Progenitor cell of endocrine pancreas (in vitro differentiated cells): Measurements from ENCODE around the gene ZDHHC5. TPM values are rescaled to one million over a fixed set of nuclear protein-coding genes. Genes with fewer than 3 reads are reported as not detected.

ENCODE experiments used
- DNase-seq: peaks from one replicate; pipeline ENCODE4 v3.0.0; 2021; ENCODE audit warnings: low spot score; ENCODE audit not compliant: unreplicated experiment
- H3K27ac Mint-ChIP-seq: 2 replicates; pipeline ENCODE4 v1.8.0; 2021; ENCODE audit warnings: mild to moderate bottlenecking, moderate library complexity, mixed read lengths
- H3K27me3 Mint-ChIP-seq: 2 replicates; pipeline ENCODE4 v1.8.0; 2021; ENCODE audit warnings: mixed read lengths
- H3K36me3 Mint-ChIP-seq: 2 replicates; pipeline ENCODE4 v1.8.0; 2022; ENCODE audit warnings: mixed read lengths; ENCODE audit not compliant: insufficient read depth
- H3K4me1 Mint-ChIP-seq: 2 replicates; pipeline ENCODE4 v1.8.0; 2021; ENCODE audit warnings: low read depth, mixed read lengths
- H3K4me3 Mint-ChIP-seq: 2 replicates; pipeline ENCODE4 v1.8.0; 2021; ENCODE audit warnings: low read depth, mild to moderate bottlenecking, moderate library complexity, mixed read lengths
- H3K9me3 Mint-ChIP-seq: 2 replicates; pipeline ENCODE4 v1.8.0; 2021; ENCODE audit warnings: low read depth, mixed read lengths
- total RNA-seq: library from RNA; stranded (reverse); gene quantifications from 2 replicates; pipeline ENCODE4 v1.2.1, GENCODE V29; 2021
- TF ChIP-seq, protein P1 (sequence below): fragments of 200-600 bp; sonication (generic); IDR thresholded peaks from one replicate; pipeline ENCODE4 v1.5.0; 2021; ENCODE audit warnings: antibody characterized with exemption, mild to moderate bottlenecking; ENCODE audit not compliant: unreplicated experiment

ZDHHC5 gene
- total RNA-seq, 1 donor from 2014 or later, result 56.7 TPM

DNA sequence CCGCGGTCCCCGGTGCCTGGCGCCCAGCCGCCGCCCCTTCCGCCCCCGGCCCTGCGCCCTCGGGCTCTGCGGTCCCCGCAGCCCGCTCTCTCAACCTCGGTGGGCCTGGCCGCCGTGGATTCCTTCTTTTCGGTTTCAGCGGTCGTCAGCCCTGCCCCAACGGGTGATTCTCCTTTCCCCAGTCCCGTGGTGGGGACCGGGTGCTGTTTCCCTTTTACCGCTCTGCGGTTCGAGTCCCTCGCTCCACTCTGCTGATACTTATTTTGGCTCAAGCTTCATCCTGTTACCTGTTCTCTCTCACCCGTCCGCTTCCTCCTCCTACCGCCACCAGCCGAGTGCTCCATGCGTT, 494 bp downstream of the ZDHHC5 start:
- no peaks in the 10 kb centered on the region for H3K27me3 Mint-ChIP-seq
- no peaks in the 10 kb centered on the region for H3K9me3 Mint-ChIP-seq
- H3K36me3 Mint-ChIP-seq, result peaks cover 8% of the 10 kb centered on the region

DNA sequence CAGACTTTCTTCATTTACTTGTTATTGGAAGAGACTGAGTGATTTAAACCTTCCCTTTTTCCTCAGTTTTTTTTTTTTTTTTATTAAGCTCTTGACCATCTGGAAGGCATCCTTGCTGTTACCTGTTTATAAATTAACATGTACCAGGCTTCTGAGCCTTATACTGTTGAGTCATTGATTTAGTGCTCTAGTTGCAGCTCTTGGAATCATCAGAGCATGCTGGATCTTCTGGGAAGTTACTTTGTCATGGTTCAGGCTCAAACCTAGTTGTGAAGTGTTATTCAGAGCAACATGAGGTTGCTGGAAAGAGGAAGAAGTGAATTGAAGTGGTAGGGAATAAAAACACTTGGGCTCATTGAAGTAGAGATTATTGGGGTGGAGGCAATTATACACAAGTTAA, 6.3 kb downstream of the ZDHHC5 start:
- no peaks in the 10 kb centered on the region for H3K9me3 Mint-ChIP-seq
- H3K27me3 Mint-ChIP-seq, result no peaks in the 10 kb centered on the region
- TF ChIP-seq, protein P1, sequence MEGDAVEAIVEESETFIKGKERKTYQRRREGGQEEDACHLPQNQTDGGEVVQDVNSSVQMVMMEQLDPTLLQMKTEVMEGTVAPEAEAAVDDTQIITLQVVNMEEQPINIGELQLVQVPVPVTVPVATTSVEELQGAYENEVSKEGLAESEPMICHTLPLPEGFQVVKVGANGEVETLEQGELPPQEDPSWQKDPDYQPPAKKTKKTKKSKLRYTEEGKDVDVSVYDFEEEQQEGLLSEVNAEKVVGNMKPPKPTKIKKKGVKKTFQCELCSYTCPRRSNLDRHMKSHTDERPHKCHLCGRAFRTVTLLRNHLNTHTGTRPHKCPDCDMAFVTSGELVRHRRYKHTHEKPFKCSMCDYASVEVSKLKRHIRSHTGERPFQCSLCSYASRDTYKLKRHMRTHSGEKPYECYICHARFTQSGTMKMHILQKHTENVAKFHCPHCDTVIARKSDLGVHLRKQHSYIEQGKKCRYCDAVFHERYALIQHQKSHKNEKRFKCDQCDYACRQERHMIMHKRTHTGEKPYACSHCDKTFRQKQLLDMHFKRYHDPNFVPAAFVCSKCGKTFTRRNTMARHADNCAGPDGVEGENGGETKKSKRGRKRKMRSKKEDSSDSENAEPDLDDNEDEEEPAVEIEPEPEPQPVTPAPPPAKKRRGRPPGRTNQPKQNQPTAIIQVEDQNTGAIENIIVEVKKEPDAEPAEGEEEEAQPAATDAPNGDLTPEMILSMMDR, result no peak
- H3K4me3 Mint-ChIP-seq, result no peak overlapping the region
- H3K36me3 Mint-ChIP-seq, result peaks cover 15% of the 10 kb centered on the region
- H3K4me1 Mint-ChIP-seq, result peaks cover 37% of the 10 kb centered on the region
- peak overlapping the region; percentile 18 for H3K27ac Mint-ChIP-seq
- no peak for DNase-seq

More for the DNA sequence above, 494 bp downstream of the ZDHHC5 start:
- no peak for DNase-seq
- Mint-ChIP-seq H3K27ac (peak overlapping the region; percentile 100), H3K4me3 (peak overlapping the region; percentile 98), H3K4me1 (peaks cover 33% of the 10 kb centered on the region)
- TF ChIP-seq, protein P1, result no peak

- no peak for DNase-seq
- Mint-ChIP-seq H3K4me1 (peaks cover 31% of the 10 kb centered on the region), H3K9me3 (no peaks in the 10 kb centered on the region), H3K36me3 (peaks cover 15% of the 10 kb centered on the region), H3K27ac (peak overlapping the region; percentile 58), H3K4me3 (no peak overlapping the region), H3K27me3 (no peaks in the 10 kb centered on the region)
- TF ChIP-seq, protein P1, result no peak
These were observed 7.4 kb downstream of the ZDHHC5 start for GRCh38 chr11:57675176-57675941.

GRCh38 chr11:57679396-57679795, 11.5 kb downstream of the ZDHHC5 start:
- Mint-ChIP-seq H3K4me1 (peaks cover 14% of the 10 kb centered on the region), H3K27ac (no peak overlapping the region), H3K36me3 (peaks cover 17% of the 10 kb centered on the region), H3K9me3 (no peaks in the 10 kb centered on the region), H3K27me3 (no peaks in the 10 kb centered on the region), H3K4me3 (no peak overlapping the region)
- DNase-seq, result no peak
- TF ChIP-seq, protein P1, result no peak

DNA sequence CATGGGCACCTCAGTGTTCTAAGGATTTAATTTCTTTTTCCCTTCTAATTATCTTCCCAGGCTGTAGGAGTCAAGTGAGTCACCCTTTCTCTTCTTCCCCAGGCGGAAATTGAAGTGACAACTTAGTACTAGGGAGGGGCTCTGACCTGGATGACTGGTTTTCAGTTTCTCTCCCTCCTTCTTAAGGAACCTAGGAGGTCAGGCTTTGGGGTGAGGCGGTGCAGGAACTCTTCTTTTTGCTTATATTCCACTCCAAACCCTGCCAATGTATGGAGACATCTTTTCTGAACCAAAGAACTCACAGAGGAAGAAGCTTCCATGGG, 12.6 kb downstream of the ZDHHC5 start:
- H3K27ac Mint-ChIP-seq, result peak overlapping the region; percentile 49
- H3K27me3 Mint-ChIP-seq, result no peaks in the 10 kb centered on the region
- peaks cover 19% of the 10 kb centered on the region for H3K36me3 Mint-ChIP-seq
- peaks cover 8% of the 10 kb centered on the region for H3K4me1 Mint-ChIP-seq
- no peak overlapping the region for H3K4me3 Mint-ChIP-seq
- no peaks in the 10 kb centered on the region for H3K9me3 Mint-ChIP-seq
- DNase-seq, result no peak
- TF ChIP-seq, protein P1, result no peak
